Stimulated activated CD4-positive, alpha-beta T cell treated with anti-CD3 and anti-CD28 coated beads, TNF-alpha, amount 100 ng/mL, for 4 hours (primary cell): ENCODE data around the gene FCHSD2.
"Not testable (repeated sequence)": the region's sequence is repeated elsewhere in the genome, so short reads cannot be mapped to it uniquely, and the experiment has no call there.

Experiments
- DNase-seq, 3 experiments: peaks; one replicate each; pipeline ENCODE4 v3.0.0-alpha.2; 2020; ENCODE audit warnings: low read depth in 3 of 3

The FCHSD2 gene

DNA sequence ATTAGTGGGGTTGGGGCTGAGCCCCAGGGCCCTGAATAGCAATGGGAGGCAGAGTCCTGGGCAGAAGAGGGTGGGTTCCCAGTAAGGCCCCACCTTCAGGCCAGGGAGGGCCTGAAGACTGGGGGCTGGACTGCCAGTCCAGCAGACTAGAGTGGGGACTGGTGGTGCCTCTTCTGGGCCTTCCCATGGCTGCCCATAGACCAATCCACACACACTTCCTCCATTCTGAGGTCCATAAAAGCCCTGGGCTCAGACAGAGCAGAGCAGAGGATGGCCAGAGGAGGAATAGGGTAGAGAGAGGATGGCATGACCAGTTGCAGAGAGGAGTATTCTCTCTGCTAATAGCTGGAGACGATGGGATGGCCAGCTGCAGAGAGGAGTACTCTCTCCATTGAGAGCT, 216.0 kb downstream of the FCHSD2 start:
- DNase-seq = no peak

DNA sequence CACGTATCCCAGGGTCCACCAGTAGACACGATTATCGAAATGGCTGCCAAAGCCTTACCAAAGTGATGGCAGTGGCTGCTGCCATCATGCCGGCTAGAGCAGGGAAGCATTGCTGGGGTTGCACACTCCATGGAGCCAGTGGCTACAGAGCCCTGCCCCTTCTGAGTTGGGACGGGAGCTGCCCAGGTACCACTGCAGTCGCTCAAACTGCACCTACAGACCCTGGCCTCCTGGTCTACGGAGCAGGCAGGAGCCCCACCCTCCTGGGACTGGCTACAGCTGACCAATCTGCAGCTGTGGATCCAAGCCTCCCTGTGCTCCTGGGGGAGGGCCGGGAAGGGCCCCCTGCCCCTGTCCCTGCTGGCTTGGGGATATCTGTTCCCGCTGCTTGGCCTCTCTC, 216.5 kb downstream of the FCHSD2 start:
- no peak for DNase-seq

DNA sequence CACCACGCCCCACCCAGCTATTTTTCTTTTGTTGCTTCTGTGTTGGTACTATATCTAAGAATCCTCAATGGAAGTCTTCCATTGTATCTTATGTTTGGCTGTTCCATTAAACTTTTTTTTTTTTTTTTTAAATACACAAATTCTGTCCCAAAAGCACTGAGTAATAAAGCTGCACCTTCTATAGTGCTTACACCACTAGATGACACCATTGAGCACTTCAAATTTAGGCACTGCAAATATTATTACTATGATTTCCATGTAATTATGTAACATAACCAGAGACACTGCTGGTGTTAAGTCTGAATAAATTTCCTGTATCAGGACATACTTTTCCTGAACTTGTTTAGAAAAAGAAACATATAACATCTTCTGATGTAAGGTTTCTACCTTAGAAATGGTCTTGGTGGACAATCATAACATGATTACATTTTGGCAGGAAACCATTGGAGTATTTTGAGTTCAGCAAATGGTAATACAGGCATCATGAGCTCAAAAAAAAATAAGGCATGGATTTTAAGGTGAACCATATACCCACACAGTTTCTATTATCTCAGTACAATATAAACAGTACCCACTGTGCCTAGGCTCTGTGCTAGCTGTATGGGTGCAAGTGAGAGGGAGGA, 217.4 kb downstream of the FCHSD2 start:
- DNase-seq = no peak

DNA sequence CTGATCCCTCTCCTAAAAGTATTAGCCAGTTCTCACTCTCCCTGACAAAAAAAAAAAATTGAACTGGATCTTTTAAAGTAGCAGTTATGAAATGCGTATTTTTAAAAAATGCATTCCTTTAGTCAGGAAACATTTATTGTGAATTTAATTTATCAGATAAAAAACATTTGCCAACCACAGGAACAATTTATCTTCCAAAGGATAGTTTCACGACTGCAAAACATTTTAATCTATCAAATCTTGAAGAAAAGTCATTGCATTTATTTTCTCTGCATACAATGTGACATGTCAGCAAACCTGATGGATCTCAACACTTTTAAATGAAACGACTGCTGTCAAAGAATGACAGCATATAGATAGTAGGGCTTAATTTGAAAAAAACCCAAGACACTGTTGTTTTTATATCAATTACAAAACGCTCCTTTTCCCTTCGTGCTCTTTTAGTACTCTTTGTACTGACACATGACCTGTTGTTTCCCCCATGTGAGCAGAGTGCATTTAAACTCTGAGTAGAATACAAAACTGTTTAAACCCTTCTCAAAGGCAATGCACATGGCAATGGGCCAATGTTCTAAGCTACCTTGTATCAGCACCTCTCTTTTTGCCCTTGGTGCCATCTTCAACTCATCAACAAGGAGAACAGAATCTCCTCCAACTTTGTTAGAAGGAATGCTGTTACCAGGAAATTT, 220.9 kb downstream of the FCHSD2 start:
- no peak for DNase-seq

DNA sequence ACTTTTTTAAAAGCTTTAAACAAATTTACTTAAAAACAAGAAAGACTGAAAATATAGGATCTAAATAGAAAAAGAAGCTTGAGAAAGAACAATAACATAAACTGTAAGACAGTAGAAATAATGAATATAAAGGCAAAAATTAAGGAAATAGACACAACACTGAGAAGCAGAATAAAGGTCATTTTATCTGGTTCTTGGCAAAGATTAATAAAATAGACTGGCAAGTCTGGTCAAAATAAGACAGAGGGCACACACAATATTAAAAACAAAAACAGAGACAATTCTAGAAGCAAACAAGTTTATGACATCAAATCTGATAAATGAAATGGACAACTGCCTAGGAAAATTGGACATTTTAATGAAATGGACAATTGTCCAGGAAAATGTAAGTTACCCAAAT, 222.1 kb downstream of the FCHSD2 start:
- no peak for DNase-seq

DNA sequence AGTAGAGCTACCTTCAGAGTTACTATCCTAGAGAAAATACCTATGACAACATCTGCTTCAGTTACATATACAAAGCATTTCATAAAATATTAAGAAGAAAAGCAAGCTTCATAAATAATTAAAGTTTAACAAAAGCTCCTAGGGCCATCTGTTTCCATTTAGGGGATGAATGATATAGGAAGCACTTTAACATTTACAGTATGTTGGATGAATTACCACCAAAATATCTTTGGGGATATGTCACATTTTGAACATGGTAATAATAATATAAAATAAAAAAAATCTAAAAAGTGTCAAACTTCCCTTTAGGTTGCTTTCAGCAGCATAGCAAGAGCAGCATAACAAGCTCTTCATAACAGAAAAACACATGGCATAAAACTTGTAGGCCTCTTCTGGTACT, 223.3 kb downstream of the FCHSD2 start:
- no peak for DNase-seq

DNA sequence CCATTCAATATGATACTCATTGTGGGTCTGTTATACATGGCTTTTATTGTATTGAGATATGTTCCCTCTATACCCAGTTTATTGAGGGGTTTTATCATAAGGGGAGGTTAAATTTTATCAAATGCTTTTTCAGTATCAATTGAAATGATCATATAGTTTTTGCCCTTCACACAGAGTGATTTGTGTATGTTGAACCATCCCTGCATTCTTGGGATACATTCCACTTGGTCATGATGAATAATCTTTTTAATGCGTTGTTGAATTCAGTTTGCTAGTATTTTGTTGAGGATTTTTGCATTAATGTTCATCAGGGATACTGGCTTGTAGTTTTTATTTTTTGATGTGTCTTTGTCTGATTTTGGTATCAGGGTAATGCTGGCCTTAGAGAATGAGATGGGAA, 229.9 kb downstream of the FCHSD2 start:
- no peak for DNase-seq

DNA sequence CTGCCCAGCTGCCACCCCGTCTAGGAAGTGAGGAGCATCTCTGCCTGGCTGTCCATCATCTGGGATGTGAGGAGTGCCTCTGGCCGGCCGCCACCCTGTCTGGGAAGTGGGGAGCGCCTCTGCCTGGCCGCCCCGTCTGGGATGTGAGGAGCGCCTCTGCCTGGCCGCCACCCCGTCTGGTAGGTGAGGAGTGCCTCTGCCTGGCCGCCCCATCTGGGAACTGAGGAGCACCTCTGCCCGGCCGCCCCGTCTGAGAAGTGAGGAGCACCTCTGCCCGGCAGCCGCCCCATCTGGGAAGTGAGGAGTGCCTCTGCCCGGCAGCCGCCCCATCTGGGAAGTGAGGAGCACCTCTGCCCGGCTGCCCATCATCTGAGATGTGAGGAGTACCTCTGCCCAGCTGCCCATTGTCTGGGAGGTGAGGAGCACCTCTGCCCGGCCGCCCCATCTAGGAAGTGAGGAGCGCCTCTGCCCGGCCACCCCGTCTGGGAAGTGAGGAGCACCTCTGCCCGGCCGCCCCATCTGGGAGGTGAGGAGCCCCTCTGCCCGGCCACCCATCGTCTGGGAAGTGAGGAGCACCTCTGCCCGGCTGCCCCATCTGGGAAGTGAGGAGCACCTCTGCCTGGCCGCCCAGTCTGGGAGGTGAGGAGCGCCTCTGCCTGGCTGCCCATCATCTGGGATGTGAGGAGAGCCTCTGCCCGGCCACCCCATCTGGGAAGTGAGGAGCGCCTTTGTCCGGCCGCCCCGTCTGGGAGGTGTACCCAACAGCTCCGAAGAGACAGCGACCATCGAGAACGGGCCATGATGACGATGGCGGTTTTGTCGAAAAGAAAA, 232.3 kb downstream of the FCHSD2 start:
- DNase-seq = not testable (repeated sequence)

DNA sequence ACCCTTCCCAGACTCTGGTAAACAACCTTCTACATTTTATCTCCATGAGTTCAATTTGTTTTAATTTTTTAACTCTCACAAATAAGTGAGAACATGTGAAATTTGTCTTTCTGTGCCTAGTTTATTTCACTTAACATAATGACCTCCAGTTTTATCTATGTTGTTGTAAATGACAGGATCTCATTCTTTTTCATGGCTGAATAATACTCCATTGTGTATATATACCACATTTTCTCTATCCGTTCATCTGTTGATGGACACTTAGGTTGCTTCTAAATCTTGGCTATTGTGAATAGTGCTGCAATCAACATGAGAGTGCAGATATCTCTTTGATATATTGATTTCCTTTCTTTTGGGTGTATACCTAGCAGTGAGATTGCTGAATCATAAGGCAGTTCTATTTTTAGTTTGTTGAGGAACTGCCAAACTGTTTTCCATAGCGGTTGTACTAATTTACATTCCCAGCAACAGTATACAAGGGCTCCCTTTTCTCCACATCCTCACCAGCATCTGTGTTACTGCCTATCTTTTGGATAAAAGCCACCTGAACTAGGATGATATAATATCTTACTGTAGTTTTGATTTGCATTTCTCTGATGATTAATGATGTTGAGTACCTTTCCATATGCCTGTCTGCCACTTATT, 234.0 kb downstream of the FCHSD2 start:
- no peak for DNase-seq

DNA sequence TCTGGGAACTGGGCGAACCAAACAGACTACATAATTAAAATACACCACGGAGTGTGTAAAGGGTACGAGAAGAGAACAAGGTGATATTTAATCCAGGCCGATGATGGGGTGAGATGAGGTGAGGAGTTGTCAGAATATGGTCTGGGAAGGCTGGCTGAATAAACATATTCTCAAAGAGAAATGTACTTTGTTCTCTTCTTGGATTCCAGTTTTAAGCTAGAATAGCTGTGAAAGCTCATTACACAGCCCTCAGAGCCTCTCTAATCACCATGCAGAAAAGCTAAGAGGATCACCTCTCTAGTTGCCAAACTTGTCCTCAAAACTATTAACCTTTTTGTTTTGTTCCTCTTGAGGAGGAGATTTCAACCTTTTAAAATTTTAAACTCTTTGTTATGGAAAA, 238.1 kb downstream of the FCHSD2 start:
- DNase-seq = no peak

DNA sequence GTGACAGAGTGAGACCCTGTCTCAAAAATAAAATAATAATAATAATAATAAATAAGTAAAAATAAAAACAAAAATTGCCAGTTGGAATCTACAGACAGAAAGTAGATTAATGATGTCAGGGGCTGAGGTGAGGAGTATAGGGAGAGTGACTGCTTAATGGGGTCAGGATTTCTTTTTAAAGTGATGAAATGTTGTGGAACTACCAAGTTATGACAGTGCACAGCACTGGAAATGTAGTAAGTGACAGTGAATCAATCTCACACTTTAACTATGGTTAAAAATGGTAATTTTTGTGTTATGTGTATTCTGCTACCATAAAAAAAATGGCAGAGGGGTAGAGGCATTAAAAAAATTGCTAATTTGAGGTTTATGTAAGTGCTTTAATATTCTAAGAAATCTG, 240.7 kb downstream of the FCHSD2 start:
- no peak for DNase-seq

DNA sequence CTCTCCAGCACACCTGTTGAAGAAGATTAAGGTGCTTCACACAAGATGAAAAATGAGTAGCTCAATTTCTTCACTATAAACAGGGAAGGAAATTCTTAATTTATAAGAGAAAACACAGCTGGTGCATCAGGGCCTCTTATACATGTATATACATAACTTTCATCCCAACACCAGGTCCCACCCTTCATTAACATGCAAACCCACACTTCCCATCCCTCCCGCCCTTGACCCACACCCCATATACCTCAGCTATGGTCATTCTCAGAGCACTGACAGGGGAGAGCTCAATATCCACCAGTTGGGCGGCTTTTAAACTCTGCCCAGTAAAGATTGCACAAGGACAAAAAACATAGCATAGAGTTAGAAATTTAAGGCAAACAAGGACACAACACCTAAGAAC, 242.1 kb downstream of the FCHSD2 start:
- no peak for DNase-seq

DNA sequence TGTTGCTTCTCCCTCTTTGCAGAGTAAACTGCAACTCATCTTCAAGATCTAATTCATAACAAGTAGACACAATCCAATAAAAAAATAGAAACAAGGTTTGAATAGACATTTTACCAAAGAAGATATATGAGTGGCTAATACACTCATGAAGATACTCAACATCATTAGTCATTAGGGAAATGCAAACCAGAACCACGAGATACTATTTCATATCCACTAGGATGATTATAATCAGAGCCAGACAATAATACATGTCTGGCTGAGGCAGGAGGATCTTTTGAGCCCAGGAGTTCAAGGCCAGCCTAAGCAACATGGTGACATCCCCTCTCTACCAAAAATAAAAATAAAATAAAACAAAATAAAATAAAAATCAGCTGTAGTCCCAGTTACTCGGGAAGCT, 242.9 kb downstream of the FCHSD2 start:
- no peak for DNase-seq

DNA sequence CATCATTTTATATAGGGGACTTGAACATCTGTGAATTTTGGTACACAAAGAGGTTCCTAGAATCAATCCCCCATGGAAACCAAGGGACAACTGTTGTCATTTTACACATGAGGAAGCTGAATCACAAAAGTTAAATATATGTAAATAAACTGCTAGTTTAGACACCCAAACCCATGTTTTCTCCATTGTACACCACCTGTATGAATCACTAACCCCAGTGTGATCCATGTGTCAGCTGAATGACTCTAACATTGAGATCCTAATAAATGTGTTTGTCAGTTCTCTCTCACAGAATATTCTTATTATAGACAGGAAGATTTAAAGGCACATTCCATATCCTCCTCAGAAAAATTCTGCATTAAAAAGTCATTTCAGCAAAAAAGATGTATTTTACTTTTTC, 244.6 kb downstream of the FCHSD2 start:
- DNase-seq = no peak

DNA sequence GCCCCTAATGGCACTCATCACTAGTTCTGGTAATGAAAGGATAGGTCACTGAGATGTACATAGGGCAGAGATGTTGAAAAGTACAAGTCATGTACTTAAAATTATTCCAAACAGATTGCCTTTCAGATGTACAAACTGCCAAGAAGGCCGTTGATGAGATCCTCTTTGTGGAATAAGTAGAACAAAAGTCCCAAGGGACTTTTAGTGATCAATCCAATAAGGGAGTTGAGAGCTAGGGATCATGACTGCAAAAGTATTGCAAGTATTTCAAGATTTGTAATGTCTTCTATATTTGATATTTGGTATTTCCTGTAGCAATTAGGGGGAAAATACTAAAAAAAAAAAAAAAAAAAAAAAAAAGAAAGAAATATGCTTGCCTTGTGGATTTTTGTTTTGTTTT, 245.7 kb downstream of the FCHSD2 start:
- DNase-seq = no peak

DNA sequence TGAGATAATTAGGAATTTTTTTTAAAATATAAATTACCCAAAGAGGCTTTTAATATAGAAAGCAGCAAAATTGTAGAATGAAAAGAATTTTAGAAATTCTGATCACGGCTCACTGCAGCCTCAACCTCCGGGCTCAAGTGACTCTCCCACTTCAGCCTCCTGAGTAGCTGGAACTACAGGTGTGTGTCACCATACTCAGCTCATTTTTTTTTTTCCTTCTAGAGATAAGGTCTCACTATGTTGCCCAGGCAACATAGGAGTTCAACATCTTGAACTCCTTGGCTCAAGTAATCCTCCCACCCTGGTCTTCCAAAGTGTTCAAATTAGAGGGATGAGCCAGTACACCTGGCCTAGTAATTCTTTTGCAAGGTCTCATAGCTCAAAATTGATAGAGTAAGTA, 251.2 kb downstream of the FCHSD2 start:
- no peak for DNase-seq

DNA sequence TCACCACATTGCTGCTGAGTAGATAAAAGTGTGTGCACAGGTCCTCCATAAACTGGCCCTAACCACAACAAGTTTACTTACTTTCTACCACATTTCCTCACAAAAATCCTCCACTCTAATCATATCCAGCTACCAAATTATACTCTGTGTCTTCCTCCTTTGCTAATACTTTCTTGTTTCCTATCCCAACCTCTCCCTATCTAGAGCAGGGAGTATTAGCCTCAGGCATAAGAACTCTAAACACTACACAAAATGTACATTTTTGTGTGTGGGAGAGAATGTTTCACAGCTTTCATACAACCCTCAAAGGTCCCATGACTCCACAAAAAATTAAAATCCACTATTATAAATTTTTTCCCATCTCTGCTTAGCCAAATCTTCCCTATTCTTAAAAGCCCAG, 255.5 kb downstream of the FCHSD2 start:
- DNase-seq = no peak

DNA sequence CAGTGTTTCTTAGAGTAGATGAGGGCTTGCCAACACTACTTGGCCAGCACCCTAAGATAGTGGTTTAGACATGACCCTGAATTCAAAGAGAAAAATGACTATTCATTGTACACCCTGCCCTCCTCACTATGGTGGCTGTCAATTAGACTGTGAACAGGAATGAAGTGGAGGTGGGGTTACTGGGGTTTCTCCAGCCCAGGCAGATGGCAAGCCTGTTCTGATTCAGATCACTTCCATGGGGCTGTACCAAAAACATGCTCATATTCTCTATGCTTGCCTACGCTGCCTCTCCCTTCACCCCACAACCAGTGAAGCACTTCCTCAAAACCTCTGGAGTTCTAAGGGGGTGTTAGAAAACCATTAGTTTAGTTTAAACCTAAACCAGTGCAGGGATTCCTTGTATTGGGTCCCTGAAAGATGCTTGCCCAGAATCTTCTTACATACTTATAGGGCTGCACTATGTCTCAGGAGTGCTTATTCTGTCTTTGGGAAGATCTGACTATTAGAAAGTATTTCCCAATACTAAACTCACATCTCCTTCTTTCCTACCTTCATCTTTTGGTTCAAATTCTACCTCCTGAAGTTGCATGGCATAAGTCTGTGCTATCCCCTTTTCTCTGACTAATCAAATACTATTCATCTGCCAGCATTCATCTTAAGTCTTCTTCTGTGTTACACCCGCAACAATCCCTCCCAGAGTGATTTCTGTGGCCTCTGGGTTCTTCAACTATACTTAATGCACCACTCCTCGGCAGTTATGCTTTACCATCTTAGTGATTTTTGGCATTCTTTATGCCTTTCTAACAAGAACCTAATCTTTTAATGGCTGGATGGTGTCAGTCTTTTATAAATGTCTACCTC, 256.1 kb downstream of the FCHSD2 start:
- DNase-seq = no peak

DNA sequence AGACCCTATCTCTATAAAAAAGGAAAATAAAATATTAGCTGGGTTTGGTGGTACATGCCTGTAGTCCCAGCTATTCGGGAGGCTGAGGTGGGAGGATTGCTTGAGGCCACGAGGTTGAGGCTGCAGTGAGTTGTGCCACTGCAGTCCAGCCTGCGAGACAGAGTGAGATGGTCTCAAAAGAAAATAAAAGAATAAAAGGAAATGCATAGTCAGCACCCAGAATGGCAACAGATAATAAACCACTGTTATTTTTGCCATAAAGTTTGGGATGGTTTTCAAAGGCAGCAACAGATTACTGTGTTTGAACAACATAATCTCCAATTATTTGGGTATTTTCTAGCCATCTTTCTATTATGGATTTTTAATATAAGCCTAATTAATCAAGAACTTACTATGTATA, 266.0 kb downstream of the FCHSD2 start:
- no peak for DNase-seq

DNA sequence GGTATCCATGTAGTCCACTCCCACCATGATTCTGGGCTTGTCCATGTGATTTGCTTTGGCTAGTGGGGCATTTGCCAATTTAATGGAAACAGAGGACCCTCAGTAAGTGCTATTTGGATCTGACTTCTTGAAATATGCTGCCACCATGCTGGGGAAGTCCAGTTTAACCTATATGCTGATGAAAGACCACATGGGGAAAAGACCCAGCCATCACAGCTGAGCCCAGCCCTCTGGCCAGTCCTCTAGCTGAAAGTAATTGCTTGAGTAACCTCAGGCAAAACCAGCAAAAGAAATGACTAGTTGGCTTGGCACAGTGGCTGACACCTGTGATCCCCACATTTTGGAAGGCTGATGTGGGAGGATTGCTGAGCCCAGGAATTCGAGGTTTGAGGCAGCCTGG, 266.4 kb downstream of the FCHSD2 start:
- DNase-seq = no peak

DNA sequence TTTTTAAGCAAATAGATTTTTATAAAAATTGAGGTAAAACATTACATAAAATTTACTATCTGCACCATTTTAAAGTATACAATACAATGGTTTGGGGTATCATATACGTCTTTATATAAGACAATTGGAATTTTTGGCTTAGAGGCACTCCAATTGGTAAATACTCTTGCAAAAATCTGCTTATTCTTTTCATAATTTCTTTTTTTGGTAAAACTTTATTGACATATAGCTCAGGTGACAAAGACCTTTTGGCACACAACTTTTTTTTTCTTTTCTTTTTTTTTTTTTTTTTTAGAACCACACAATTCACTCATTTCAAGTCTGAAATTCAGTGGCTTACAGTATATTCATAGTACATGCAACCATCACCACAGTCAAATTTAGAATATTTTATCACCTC, 270.1 kb downstream of the FCHSD2 start:
- DNase-seq = no peak

DNA sequence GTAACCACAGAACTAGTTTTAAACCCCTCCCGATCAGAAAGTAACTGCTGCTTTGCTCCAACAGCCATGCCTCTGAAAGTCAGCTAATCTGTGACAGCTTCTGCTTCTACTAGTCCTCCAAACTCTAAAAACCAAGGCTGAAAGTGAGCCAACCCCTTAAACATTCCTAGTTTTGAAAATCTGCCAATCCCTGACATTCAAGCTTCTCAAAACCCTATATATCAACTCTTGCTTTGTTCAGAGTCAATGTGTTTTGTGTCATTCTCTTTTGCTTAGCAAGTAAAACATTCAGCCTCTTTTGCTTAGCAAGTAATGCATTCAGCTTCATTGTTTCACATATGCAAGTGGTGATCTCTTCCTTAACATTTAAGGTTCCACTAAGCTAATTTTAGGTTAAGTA, 271.0 kb downstream of the FCHSD2 start:
- DNase-seq = no peak
